ENCODE results near the gene THRB. TPM values are rescaled to one million over a fixed set of nuclear protein-coding genes. Genes with fewer than 3 reads are reported as not detected.

The THRB gene
- total and polyA plus RNA-seq, 2 donors (not counting 3 experiments of a cell fraction or from before 2014, with no cell fraction given) = 0.06 TPM; not detected in 1

DNA sequence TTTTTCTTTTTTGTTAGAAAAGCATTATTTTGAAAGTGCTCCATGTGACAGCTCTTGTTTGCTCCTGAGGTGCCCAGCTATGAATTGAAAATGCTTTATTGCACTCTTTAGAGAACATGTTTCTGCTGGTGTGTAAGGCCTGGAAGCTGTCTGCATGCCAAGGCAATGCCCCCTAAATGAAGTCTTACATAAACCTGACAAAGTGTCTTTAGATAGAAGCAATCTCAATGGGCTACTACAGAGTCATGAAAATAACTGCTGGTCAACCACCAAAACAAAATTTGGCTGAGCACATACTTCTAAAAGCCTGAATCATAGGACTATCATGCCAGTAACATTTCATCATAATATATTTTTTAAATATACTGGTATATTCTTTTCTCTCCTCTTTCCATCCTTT, 178.7 kb downstream of the THRB start:
- POLR2A ChIA-PET = no interaction called here
- CTCF ChIA-PET = no interaction called here
- intact Hi-C loops (cut with micrococcal nuclease) = no loop called here
- DNase-seq (ENCODE audit: low read depth, low spot score) = no peak
- no TSS peak for BruUV-seq (replicated peaks)
- Histone ChIP-seq H3K27me3 (ENCODE audit: control insufficient read depth in 2 of 2, insufficient read depth in 2 of 2, low read length in 2 of 2) (peaks cover 0 to 2% of the 10 kb centered on the region in 2 experiments), H4K20me1 (replicated peaks; ENCODE audit: control insufficient read depth, extremely low read depth, insufficient read depth, low read length) (no peaks in the 10 kb centered on the region), H3K4me3 (replicated peaks in 1 of 3; ENCODE audit: insufficient read depth in 1 of 3, low read depth in 1 of 3, low read length in 3 of 3) (no peak overlapping the region), H3K9me3 (replicated peaks; ENCODE audit: control insufficient read depth, insufficient read depth, low read length) (no peaks in the 10 kb centered on the region), H3K4me1 (ENCODE audit: control insufficient read depth, extremely low read depth, insufficient read depth, low read length) (no peaks in the 10 kb centered on the region), H3K36me3 (ENCODE audit: control insufficient read depth in 2 of 2, extremely low read depth in 1 of 2, insufficient read depth in 2 of 2, low read length in 2 of 2) (no peaks in the 10 kb centered on the region), H3K9ac (replicated peaks; ENCODE audit: extremely low read depth, insufficient read depth, low read length) (no peak overlapping the region), H2AFZ (ENCODE audit: low read depth, low read length) (no peak overlapping the region), H3K79me2 (ENCODE audit: control insufficient read depth, insufficient read depth, low read length) (no peaks in the 10 kb centered on the region), H3K4me2 (ENCODE audit: insufficient read depth, low read length) (no peak overlapping the region), H3K9me1 (replicated peaks; ENCODE audit: control insufficient read depth, extremely low read depth, insufficient read depth, low read length) (no peaks in the 10 kb centered on the region), H3K27ac (ENCODE audit: insufficient read depth, low read depth, low read length) (no peak overlapping the region)
- no peak for TF ChIP-seq JUN (IDR thresholded peaks at IDR 0.05; ENCODE audit: borderline replicate concordance, insufficient read depth, insufficient read length, low read depth)
- dilution Hi-C loops (cut with MboI; ENCODE audit: extremely low pct_ligation_motif_present, low sequenced_read_pairs) = no loop called here
- FAIRE-seq = no peak

DNA sequence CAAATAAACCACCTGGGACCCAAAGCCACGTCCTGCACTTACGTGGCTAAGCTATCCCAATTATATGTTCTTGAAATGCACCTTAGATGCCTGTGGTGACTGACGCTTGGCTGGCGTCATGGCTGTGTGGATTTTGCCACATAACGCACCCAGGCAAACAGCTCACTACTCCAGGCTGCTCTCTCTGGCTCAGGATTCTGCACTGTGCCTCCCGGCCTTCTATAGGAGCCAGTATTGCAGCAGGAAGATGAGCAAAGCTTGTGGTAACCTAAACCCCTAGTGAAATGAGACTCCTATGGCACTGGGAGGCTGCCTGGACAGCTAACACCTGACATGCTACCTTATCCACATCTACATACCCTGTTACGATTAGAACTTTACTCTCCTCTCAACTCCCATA, 179.3 kb downstream of the THRB start:
- Histone ChIP-seq H3K27ac (ENCODE audit: insufficient read depth, low read depth, low read length) (no peak overlapping the region), H3K9me1 (replicated peaks; ENCODE audit: control insufficient read depth, extremely low read depth, insufficient read depth, low read length) (no peaks in the 10 kb centered on the region), H2AFZ (ENCODE audit: low read depth, low read length) (no peak overlapping the region), H3K27me3 (ENCODE audit: control insufficient read depth in 2 of 2, insufficient read depth in 2 of 2, low read length in 2 of 2) (peaks cover 0 to 2% of the 10 kb centered on the region in 2 experiments), H3K4me3 (replicated peaks in 1 of 3; ENCODE audit: insufficient read depth in 1 of 3, low read depth in 1 of 3, low read length in 3 of 3) (no peak overlapping the region), H3K36me3 (ENCODE audit: control insufficient read depth in 2 of 2, extremely low read depth in 1 of 2, insufficient read depth in 2 of 2, low read length in 2 of 2) (no peaks in the 10 kb centered on the region), H4K20me1 (replicated peaks; ENCODE audit: control insufficient read depth, extremely low read depth, insufficient read depth, low read length) (no peaks in the 10 kb centered on the region), H3K9ac (replicated peaks; ENCODE audit: extremely low read depth, insufficient read depth, low read length) (no peak overlapping the region), H3K79me2 (ENCODE audit: control insufficient read depth, insufficient read depth, low read length) (no peaks in the 10 kb centered on the region), H3K4me2 (ENCODE audit: insufficient read depth, low read length) (no peak overlapping the region), H3K4me1 (ENCODE audit: control insufficient read depth, extremely low read depth, insufficient read depth, low read length) (no peaks in the 10 kb centered on the region), H3K9me3 (replicated peaks; ENCODE audit: control insufficient read depth, insufficient read depth, low read length) (no peaks in the 10 kb centered on the region)
- DNase-seq (ENCODE audit: low read depth, low spot score) = no peak
- no TSS peak for BruUV-seq (replicated peaks)
- CTCF ChIA-PET = no interaction called here
- POLR2A ChIA-PET = no interaction called here
- intact Hi-C loops (cut with micrococcal nuclease) (no loop called here), dilution Hi-C loops (cut with MboI; ENCODE audit: extremely low pct_ligation_motif_present, low sequenced_read_pairs) (no loop called here)
- no peak for FAIRE-seq
- TF ChIP-seq, protein P1, sequence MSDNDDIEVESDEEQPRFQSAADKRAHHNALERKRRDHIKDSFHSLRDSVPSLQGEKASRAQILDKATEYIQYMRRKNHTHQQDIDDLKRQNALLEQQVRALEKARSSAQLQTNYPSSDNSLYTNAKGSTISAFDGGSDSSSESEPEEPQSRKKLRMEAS (IDR thresholded peaks at IDR 0.05; ENCODE audit: insufficient read depth, insufficient read length) = no peak
- TF ChIP-seq JUN (IDR thresholded peaks at IDR 0.05; ENCODE audit: borderline replicate concordance, insufficient read depth, insufficient read length, low read depth) (no peak), EZH2 (IDR thresholded peaks at IDR 0.05; ENCODE audit: borderline replicate concordance, low read depth, low read length, severe bottlenecking) (no peak), FOS (IDR thresholded peaks at IDR 0.05; ENCODE audit: borderline replicate concordance, insufficient read depth, low read length) (no peak), MYC (IDR thresholded peaks at IDR 0.05; ENCODE audit: low read depth, low read length) (no peak), GATA2 (IDR thresholded peaks at IDR 0.05; ENCODE audit: insufficient read depth, insufficient read length, low read depth, low read length) (no peak), POLR2A (IDR thresholded peaks at IDR 0.05; ENCODE audit: low read depth, low read length) (no peak), POLR2AphosphoS5 (IDR thresholded peaks at IDR 0.05; ENCODE audit: insufficient read depth, low read depth, low read length) (no peak)
- TF ChIP-seq, protein P2, sequence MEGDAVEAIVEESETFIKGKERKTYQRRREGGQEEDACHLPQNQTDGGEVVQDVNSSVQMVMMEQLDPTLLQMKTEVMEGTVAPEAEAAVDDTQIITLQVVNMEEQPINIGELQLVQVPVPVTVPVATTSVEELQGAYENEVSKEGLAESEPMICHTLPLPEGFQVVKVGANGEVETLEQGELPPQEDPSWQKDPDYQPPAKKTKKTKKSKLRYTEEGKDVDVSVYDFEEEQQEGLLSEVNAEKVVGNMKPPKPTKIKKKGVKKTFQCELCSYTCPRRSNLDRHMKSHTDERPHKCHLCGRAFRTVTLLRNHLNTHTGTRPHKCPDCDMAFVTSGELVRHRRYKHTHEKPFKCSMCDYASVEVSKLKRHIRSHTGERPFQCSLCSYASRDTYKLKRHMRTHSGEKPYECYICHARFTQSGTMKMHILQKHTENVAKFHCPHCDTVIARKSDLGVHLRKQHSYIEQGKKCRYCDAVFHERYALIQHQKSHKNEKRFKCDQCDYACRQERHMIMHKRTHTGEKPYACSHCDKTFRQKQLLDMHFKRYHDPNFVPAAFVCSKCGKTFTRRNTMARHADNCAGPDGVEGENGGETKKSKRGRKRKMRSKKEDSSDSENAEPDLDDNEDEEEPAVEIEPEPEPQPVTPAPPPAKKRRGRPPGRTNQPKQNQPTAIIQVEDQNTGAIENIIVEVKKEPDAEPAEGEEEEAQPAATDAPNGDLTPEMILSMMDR (IDR thresholded peaks at IDR 0.05; ENCODE audit: extremely low read depth in 1 of 2, insufficient read depth in 1 of 2, low read depth in 1 of 2, low read length in 2 of 2) = no peak

Measured in endothelial cell of umbilical vein (primary cell).